Nephron (organoid): ENCODE measurements around the gene TNIK.
"Not testable (repeated sequence)": the region's sequence is repeated elsewhere in the genome, so short reads cannot be mapped to it uniquely, and the experiment has no call there.

Source experiments
- H3K27ac Mint-ChIP-seq, 3 experiments: 2 replicates each; pipeline ENCODE4 v1.8.0; 2020; ENCODE audit warnings: mixed read lengths in 3 of 3, mild to moderate bottlenecking in 2 of 3, moderate library complexity in 1 of 3
- H3K27me3 Mint-ChIP-seq: 2 replicates; pipeline ENCODE4 v1.8.0; 2021; ENCODE audit warnings: low read depth, mild to moderate bottlenecking, moderate library complexity, mixed read lengths
- H3K36me3 Mint-ChIP-seq: 2 replicates; pipeline ENCODE4 v1.8.0; 2020; ENCODE audit warnings: low read depth, mixed read lengths
- H3K4me1 Mint-ChIP-seq: 2 replicates; pipeline ENCODE4 v1.8.0; 2020; ENCODE audit warnings: mixed read lengths
- H3K4me3 Mint-ChIP-seq, 3 experiments: 2 replicates each; pipeline ENCODE4 v1.8.0; 2020; ENCODE audit warnings: mild to moderate bottlenecking in 3 of 3, mixed read lengths in 3 of 3, moderate library complexity in 2 of 3
- H3K9me3 Mint-ChIP-seq: 2 replicates; pipeline ENCODE4 v1.8.0; 2020; ENCODE audit warnings: mixed read lengths
- CTCF ChIP-seq, 3 experiments: fragments of 200-600 bp; sonication (generic); IDR thresholded peaks; one replicate each; pipeline ENCODE4 v1.5.0; 2021; ENCODE audit warnings: antibody characterized with exemption in 3 of 3; ENCODE audit not compliant: unreplicated experiment in 3 of 3

TNIK gene

GRCh38 chr3:171374260-171374659, 85.9 kb downstream of the TNIK start:
- TF ChIP-seq CTCF (IDR thresholded peaks at IDR 0.05; ENCODE audit: unreplicated experiment in 3 of 3), result no peak

GRCh38 chr3:171373711-171374110, 86.5 kb downstream of the TNIK start:
- H3K9me3 Mint-ChIP-seq, result no peaks in the 10 kb centered on the region
- H3K36me3 Mint-ChIP-seq, result no peaks in the 10 kb centered on the region
- no peaks in the 10 kb centered on the region for H3K27me3 Mint-ChIP-seq
- H3K4me1 Mint-ChIP-seq, result peaks cover 28% of the 10 kb centered on the region
- H3K4me3 Mint-ChIP-seq, result no peak overlapping the region
- no peak for TF ChIP-seq CTCF (IDR thresholded peaks at IDR 0.05; ENCODE audit: unreplicated experiment in 3 of 3)
- H3K27ac Mint-ChIP-seq, result no peak overlapping the region

More at GRCh38 chr3:171374260-171374659, 85.9 kb downstream of the TNIK start:
- Mint-ChIP-seq H3K27ac (no peak overlapping the region), H3K9me3 (no peaks in the 10 kb centered on the region), H3K36me3 (no peaks in the 10 kb centered on the region), H3K4me3 (no peak overlapping the region), H3K4me1 (peaks cover 30% of the 10 kb centered on the region), H3K27me3 (no peaks in the 10 kb centered on the region)

GRCh38 chr3:171372694-171373093, 87.5 kb downstream of the TNIK start:
- H3K36me3 Mint-ChIP-seq, result no peaks in the 10 kb centered on the region
- no peak overlapping the region for H3K27ac Mint-ChIP-seq
- no peaks in the 10 kb centered on the region for H3K9me3 Mint-ChIP-seq
- H3K27me3 Mint-ChIP-seq, result no peaks in the 10 kb centered on the region
- TF ChIP-seq CTCF (IDR thresholded peaks at IDR 0.05; ENCODE audit: unreplicated experiment in 3 of 3), result no peak
- peaks cover 25% of the 10 kb centered on the region for H3K4me1 Mint-ChIP-seq
- H3K4me3 Mint-ChIP-seq, result no peak overlapping the region

GRCh38 chr3:171371354-171371753, 88.9 kb downstream of the TNIK start:
- no peak overlapping the region for H3K27ac Mint-ChIP-seq
- H3K4me1 Mint-ChIP-seq, result peaks cover 22% of the 10 kb centered on the region
- no peaks in the 10 kb centered on the region for H3K27me3 Mint-ChIP-seq
- H3K36me3 Mint-ChIP-seq, result no peaks in the 10 kb centered on the region
- no peaks in the 10 kb centered on the region for H3K9me3 Mint-ChIP-seq
- no peak overlapping the region for H3K4me3 Mint-ChIP-seq
- no peak for TF ChIP-seq CTCF (IDR thresholded peaks at IDR 0.05; ENCODE audit: unreplicated experiment in 3 of 3)

GRCh38 chr3:171369156-171369555, 91.0 kb downstream of the TNIK start:
- Mint-ChIP-seq H3K4me3 (no peak overlapping the region), H3K36me3 (no peaks in the 10 kb centered on the region), H3K9me3 (no peaks in the 10 kb centered on the region), H3K27ac (no peak overlapping the region), H3K4me1 (peaks cover 38% of the 10 kb centered on the region), H3K27me3 (no peaks in the 10 kb centered on the region)
- no peak for TF ChIP-seq CTCF (IDR thresholded peaks at IDR 0.05; ENCODE audit: unreplicated experiment in 3 of 3)

- not testable (repeated sequence) for H3K4me3 Mint-ChIP-seq, H3K27me3 Mint-ChIP-seq, H3K36me3 Mint-ChIP-seq, H3K9me3 Mint-ChIP-seq, H3K27ac Mint-ChIP-seq
- H3K4me1 Mint-ChIP-seq, result peaks cover 52% of the 10 kb centered on the region
These were observed 93.5 kb downstream of the TNIK start for GRCh38 chr3:171366738-171367137.
